ENCODE results near the gene SLC35E2B.
A peak's percentile ranks its signal among the peaks of the same experiment; 100 is the strongest.
"Not testable (repeated sequence)": the region's sequence is repeated elsewhere in the genome, so short reads cannot be mapped to it uniquely, and the experiment has no call there.

SLC35E2B gene

GRCh38 chr1:1692714-1693647 lies at the start of gene SLC35E2B:
Gene SLC35E2B (minus strand): TSS chr1:1692795. CDS start chr1:1676699, 16,096 bp downstream.
- peak; percentile 82 to 85 for DNase-seq (ENCODE audit: low read depth in 2 of 2)

GRCh38 chr1:1741013-1741412 lies 48.4 kb upstream of the SLC35E2B start:
- peak; percentile 74 to 77 for DNase-seq (ENCODE audit: low read depth in 2 of 2)

DNA sequence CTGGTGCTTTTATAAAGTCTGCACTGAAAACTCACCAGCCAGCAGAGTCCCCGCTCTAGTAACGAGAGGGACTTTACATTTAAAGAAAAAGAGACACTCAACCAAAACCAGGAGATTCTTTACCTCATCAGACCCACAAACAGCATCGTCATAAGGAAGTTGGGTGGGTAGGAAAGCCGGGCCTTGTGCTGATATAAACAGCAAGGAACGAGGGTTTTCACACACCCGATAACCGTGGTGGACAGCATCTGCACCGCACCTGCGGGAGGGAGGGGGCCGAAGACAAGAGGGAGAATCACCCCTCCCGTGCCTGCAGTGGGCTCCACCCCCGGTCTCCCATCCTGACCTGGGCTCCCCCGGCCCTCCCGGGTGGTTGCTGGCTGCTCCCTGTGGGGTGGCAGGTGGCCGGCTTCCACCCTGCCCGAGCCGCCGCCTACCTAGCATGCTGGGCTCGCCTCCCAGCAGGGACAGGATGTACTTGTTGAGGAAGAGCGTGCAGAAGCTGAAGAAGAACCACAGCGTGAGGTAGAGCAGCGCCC lies 46.3 kb upstream of the SLC35E2B start:
- DNase-seq (ENCODE audit: low read depth in 2 of 2) = not testable (repeated sequence)

- DNase-seq (ENCODE audit: low read depth in 2 of 2) = not testable (repeated sequence)
These were observed 45.3 kb upstream of the SLC35E2B start for GRCh38 chr1:1737675-1738590.

- no peak for DNase-seq (ENCODE audit: low read depth in 2 of 2)
These were observed 39.8 kb upstream of the SLC35E2B start for GRCh38 chr1:1732381-1732780.

GRCh38 chr1:1730870-1731269 lies 38.3 kb upstream of the SLC35E2B start:
- no peak for DNase-seq (ENCODE audit: low read depth in 2 of 2)

- not testable (repeated sequence) for DNase-seq (ENCODE audit: low read depth in 2 of 2)
These were observed 37.6 kb upstream of the SLC35E2B start for GRCh38 chr1:1730230-1730629.

GRCh38 chr1:1729116-1729816 lies 36.7 kb upstream of the SLC35E2B start:
- DNase-seq (ENCODE audit: low read depth in 2 of 2) = not testable (repeated sequence)

DNA sequence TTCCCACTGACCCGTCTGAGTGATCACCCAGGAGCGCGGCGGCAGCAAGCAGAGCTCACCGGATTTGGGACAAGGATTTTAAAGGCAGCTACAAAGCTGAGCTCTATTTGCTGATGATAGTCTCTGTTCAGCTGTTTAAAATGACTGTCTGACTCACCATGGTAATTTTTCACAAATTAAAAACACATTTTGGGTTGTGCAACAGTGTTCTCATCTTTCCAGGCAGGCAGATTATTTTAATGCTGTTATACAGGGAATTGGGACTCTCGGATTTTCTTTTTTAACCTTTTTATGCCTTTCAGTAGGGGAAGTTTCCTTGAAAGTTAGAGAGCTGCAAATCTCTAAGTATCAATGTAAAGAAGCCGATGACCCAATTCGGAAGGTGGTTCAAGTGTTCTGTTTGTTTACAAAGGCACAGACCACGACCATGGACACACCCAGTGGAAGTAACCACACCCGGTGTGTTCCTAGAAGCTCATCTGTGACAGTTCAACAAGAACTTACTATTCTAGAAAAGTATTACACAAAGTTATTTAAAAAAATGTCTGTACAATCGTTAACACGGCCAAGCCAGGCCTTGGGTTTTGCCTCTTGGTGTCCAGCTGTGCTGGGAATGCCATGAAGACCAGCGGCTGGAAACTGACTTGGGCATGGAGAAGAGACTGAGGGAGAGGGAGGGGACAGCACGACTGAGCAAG lies 35.9 kb upstream of the SLC35E2B start:
- peak; percentile 73 for DNase-seq (ENCODE audit: low read depth in 2 of 2)

- DNase-seq (ENCODE audit: low read depth in 2 of 2) = not testable (repeated sequence)
These were observed 34.6 kb upstream of the SLC35E2B start for GRCh38 chr1:1727131-1727651.

GRCh38 chr1:1726088-1726487 lies 33.5 kb upstream of the SLC35E2B start:
- DNase-seq (ENCODE audit: low read depth in 2 of 2) = not testable (repeated sequence)

- DNase-seq (ENCODE audit: low read depth in 2 of 2) = peak; percentile 100
These were observed 31.7 kb upstream of the SLC35E2B start, which contains the start of gene CDK11A for GRCh38 chr1:1724035-1724864. Gene CDK11A (minus strand): TSS chr1:1724357. CDS start chr1:1722818, 1,539 bp downstream.

DNA sequence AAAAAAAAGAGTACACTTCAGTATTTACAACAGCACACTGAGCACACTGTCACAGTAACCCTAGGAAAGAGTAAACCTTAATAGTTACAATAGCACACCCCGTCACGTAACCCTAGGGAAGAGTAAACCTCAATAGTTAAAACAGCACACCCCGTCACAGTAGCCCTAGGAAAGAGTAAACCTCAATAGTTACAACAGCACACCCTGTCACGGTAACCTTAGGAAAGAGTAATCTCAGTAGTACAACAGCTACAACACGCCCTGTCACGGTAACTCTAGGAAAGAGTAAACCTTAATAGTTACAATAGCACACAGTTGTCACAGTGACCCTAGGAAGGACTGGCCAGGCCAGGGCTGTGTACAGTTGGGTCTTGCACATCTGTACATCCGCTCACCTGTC lies 28.6 kb upstream of the SLC35E2B start:
- no peak for DNase-seq (ENCODE audit: low read depth in 2 of 2)

GRCh38 chr1:1715109-1715883 lies 22.7 kb upstream of the SLC35E2B start:
- DNase-seq (ENCODE audit: low read depth in 2 of 2) = not testable (repeated sequence)

GRCh38 chr1:1707897-1708296 lies 15.3 kb upstream of the SLC35E2B start:
- DNase-seq (ENCODE audit: low read depth in 2 of 2) = not testable (repeated sequence)

- not testable (repeated sequence) for DNase-seq (ENCODE audit: low read depth in 2 of 2)
These were observed 14.6 kb upstream of the SLC35E2B start for GRCh38 chr1:1707241-1707640.

DNA sequence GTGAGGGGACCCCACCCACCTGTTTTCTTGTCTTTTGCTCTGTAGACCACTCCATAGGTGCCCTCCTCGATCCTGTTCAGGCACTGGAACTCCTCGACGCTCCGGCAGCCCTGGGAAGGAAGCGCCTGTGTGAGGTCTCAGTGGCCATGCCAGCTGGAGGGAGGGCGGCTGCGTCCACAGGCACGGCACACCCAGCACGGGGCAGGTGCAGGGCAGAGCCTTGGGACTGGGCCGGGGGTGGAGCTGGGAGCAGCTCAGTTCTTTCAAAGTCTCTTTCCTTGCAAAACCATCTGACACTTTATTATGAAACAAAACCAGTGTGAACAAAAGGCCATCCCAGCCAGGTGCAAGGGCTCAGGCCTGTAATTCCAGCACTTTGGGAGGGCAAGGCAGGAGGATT lies 13.0 kb upstream of the SLC35E2B start:
- DNase-seq (ENCODE audit: low read depth in 2 of 2) = not testable (repeated sequence)

DNA sequence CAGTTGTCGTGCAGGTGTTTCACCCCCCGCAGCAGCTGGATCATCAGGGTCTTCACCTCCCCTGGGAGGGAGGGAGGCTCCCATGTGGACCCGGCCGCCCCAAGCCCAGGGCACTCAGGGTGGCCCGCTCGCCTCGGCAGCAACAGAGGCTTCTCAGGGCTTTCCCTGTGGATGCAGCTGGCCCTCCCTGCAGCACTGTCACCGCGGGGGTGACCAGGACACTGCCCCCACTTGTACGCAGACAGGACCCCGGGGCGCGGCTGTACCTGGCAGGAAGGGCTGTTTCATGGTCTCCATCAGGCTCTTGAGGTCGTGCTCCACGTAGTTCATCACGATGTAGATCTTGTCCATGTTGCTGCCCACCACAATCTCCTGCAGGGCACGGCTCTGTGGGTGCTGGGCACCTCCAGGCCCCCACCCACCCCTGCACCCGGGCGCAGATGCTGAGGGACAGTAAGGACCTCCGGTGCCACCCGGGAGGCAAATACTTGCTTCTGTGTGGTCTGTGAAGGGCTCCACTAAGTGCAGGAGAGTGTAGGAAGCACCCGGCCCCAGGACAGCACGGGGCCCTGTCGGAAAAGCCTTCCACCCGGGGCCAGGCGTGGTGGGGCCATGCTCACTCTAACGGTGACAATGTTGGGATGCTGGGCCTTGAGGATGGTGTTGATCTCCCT lies 11.8 kb upstream of the SLC35E2B start:
- DNase-seq (ENCODE audit: low read depth in 2 of 2) = not testable (repeated sequence)
